Stomach smooth muscle (tissue), 2 donors: ENCODE data around the gene RAPGEF2.

Experiments
- H3K27ac ChIP-seq: one replicate; pipeline ENCODE4 v1.7.0; 2013; ENCODE audit warnings: mild to moderate bottlenecking, low read length, inconsistent platforms
- H3K27me3 ChIP-seq, 2 donors: one replicate each; pipeline ENCODE4 v1.7.0; 2013; ENCODE audit warnings: low read length in 2 of 2; ENCODE audit not compliant: insufficient read depth in 2 of 2, control insufficient read depth in 1 of 2
- H3K36me3 ChIP-seq, 2 donors: one replicate each; pipeline ENCODE4 v1.7.0; 2013; ENCODE audit warnings: low read length in 2 of 2; ENCODE audit not compliant: control insufficient read depth in 2 of 2, insufficient read depth in 2 of 2
- H3K4me1 ChIP-seq: one replicate; pipeline ENCODE4 v1.7.0; 2013; ENCODE audit warnings: low read length; ENCODE audit not compliant: control insufficient read depth, insufficient read depth
- H3K4me3 ChIP-seq, 2 donors: one replicate each; pipeline ENCODE4 v1.7.0; 2013; ENCODE audit warnings: low read length in 2 of 2
- H3K9ac ChIP-seq, 2 donors: one replicate each; pipeline ENCODE4 v1.7.0; 2013; ENCODE audit warnings: low read length in 2 of 2, mild to moderate bottlenecking in 1 of 2
- H3K9me3 ChIP-seq, 2 donors: one replicate each; pipeline ENCODE4 v1.7.0; 2013; ENCODE audit warnings: low read length in 2 of 2; ENCODE audit not compliant: control insufficient read depth in 2 of 2
- donor health status: healthy.
- donor health status: Pancreatic carcinoma.

The RAPGEF2 gene

GRCh38 chr4:159264057-159264456, 161.2 kb downstream of the RAPGEF2 start:
- no peak overlapping the region for H3K27ac ChIP-seq

DNA sequence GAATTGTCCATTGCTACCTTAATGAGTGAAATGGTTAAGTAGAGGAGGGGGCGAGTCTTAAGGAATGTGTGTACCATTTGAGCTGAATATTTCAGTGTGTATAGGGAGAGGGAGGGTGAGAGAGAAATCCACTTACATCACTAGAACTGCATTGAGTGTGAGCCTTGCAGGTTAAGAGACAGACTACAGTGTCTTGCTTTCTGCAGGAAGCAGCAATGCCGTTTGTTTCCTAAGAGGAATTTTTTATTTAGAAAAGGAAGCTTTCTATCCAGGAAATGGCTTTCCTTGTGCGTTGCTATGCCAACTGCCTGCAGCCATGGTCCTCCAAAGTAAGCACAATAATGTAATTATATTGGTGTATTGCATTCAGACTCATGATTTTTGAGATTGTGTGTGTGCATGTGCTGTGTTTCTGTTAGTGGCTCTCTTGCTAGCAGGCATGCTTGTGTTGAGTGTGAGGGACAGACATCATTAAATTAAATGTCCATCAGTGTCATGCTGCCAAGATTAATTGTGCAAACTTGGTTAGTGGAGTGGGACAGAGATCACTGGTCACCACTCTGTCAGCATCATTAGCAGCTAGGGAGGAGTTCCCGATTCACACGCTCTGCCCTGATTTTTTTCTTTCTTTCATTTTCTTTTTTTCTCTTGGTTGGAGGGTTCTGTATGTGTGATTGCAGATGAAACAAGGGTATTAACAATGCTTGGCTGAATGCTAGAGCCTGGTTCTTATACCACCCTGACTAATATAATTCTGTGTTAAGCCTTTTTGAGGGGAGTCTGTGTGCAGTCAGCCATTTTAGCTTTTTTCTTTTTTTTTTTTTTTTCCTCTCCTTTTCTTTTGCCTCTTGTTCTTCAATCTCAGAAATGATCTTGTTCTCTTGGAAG, 164.3 kb downstream of the RAPGEF2 start:
- no peaks in the 10 kb centered on the region for H3K36me3 ChIP-seq
- peak overlapping the region in 1 of 2 donors; percentile 7 for H3K9ac ChIP-seq
- H3K4me3 ChIP-seq, result peak overlapping the region; percentile 38 to 40
- no peaks in the 10 kb centered on the region for H3K9me3 ChIP-seq
- no peak overlapping the region for H3K27ac ChIP-seq
- peaks cover 7% of the 10 kb centered on the region for H3K4me1 ChIP-seq
- H3K27me3 ChIP-seq, result no peaks in the 10 kb centered on the region

More at GRCh38 chr4:159264057-159264456, 161.2 kb downstream of the RAPGEF2 start:
- H3K4me1 ChIP-seq, result peaks cover 7% of the 10 kb centered on the region
- H3K36me3 ChIP-seq, result no peaks in the 10 kb centered on the region
- no peaks in the 10 kb centered on the region for H3K9me3 ChIP-seq
- no peak overlapping the region for H3K9ac ChIP-seq
- no peaks in the 10 kb centered on the region for H3K27me3 ChIP-seq
- H3K4me3 ChIP-seq, result no peak overlapping the region

GRCh38 chr4:159267869-159268285, 165.0 kb downstream of the RAPGEF2 start:
- no peaks in the 10 kb centered on the region for H3K27me3 ChIP-seq
- no peaks in the 10 kb centered on the region for H3K36me3 ChIP-seq
- no peak overlapping the region for H3K27ac ChIP-seq
- H3K4me3 ChIP-seq, result peak overlapping the region in 1 of 2 donors; percentile 40
- H3K4me1 ChIP-seq, result peaks cover 7% of the 10 kb centered on the region
- no peak overlapping the region for H3K9ac ChIP-seq
- no peaks in the 10 kb centered on the region for H3K9me3 ChIP-seq

- no peaks in the 10 kb centered on the region for H3K9me3 ChIP-seq
- no peak overlapping the region for H3K9ac ChIP-seq
- no peaks in the 10 kb centered on the region for H3K27me3 ChIP-seq
- H3K4me3 ChIP-seq, result no peak overlapping the region
- no peak overlapping the region for H3K27ac ChIP-seq
- H3K36me3 ChIP-seq, result no peaks in the 10 kb centered on the region
- peaks cover 7% of the 10 kb centered on the region for H3K4me1 ChIP-seq
Measured at GRCh38 chr4:159268607-159269006, 165.7 kb downstream of the RAPGEF2 start.

DNA sequence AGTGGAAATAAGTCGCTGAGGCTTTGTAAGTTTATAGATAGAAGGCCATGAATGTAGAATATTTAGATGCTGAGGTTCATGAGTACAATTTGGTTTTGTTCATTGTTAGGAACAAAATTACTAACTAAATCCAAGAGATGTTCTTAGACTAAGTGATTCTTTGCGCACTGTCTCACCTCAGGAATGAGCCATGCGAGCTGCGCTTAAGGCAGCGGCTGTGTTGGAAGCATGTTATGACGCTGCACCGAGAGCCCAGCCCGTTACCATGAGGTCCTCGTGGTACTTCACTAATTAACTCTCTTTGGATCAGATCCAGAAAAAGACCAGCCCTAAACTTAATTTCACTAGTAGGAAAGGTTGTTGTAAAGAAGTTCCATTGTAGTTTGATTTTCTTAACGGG, 166.2 kb downstream of the RAPGEF2 start:
- Histone ChIP-seq H3K9me3 (no peaks in the 10 kb centered on the region), H3K27ac (no peak overlapping the region), H3K9ac (no peak overlapping the region), H3K4me1 (peaks cover 7% of the 10 kb centered on the region), H3K36me3 (no peaks in the 10 kb centered on the region), H3K27me3 (no peaks in the 10 kb centered on the region), H3K4me3 (no peak overlapping the region)

DNA sequence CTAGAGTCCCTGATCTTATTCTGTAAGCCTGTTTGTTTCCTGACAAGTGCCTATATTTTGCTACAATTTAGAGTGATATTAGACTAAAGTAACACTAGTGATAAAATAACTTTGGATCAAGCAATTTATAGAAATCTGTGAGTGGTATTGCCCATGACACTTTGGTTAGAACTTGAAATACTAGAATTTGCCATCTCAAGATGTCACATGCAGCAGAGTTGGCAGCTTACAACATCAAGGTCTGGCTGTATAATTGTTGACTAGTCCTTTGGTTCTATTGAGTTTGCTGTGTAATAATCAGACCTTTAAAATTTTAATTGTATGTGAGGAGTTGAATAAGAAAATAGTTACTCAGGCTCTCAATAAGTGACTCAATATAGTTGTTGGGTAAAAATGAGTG, 167.1 kb downstream of the RAPGEF2 start:
- peaks cover 7% of the 10 kb centered on the region for H3K4me1 ChIP-seq
- no peak overlapping the region for H3K27ac ChIP-seq
- no peak overlapping the region for H3K9ac ChIP-seq

GRCh38 chr4:159271856-159272255, 169.0 kb downstream of the RAPGEF2 start:
- no peaks in the 10 kb centered on the region for H3K9me3 ChIP-seq
- H3K27ac ChIP-seq, result no peak overlapping the region
- no peak overlapping the region for H3K9ac ChIP-seq
- H3K27me3 ChIP-seq, result no peaks in the 10 kb centered on the region
- no peak overlapping the region for H3K4me3 ChIP-seq
- peaks cover 6% of the 10 kb centered on the region for H3K4me1 ChIP-seq
- no peaks in the 10 kb centered on the region for H3K36me3 ChIP-seq

More for the DNA sequence above, 167.1 kb downstream of the RAPGEF2 start:
- no peaks in the 10 kb centered on the region for H3K27me3 ChIP-seq
- H3K36me3 ChIP-seq, result no peaks in the 10 kb centered on the region
- no peaks in the 10 kb centered on the region for H3K9me3 ChIP-seq
- H3K4me3 ChIP-seq, result no peak overlapping the region

DNA sequence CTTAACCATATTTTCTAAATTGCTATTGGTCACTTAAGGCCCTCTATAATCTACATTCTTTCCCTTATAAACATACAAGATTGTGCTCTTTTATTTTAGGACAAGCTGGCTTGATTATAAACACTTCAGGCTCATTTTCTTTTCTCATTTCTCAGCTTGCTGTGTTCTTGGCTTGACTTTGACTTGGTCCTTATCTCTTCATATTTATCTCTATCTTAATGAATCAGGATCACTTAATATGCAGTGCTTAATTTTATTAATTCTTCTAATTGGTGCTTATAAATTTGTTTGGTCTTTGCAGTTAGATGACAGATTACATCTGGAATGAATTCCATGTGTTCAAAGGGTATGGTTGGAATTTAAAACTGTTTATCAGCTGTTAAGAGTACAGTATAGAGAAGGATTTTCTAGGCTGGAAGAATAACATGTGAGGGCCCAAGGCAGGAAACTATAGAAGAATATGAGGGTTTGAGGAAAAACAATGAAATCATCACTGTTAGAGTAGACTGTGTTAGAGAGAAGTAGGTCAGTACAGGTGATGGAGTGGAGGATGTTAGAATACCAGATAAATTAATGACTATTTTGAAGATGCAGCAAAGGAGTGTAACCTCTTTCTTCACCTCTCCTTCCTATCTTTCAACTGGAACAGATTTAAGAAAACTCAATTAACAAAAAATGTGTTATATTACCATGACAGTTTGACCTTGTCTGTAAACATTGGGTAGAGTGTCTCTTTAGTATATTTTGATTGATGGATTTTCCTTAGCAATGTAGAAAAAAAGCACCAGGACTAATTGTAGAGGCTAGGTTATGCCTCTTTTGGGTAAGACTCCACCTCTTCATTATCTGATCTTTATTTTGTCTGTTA, 169.6 kb downstream of the RAPGEF2 start:
- Histone ChIP-seq H3K9ac (no peak overlapping the region), H3K9me3 (no peaks in the 10 kb centered on the region), H3K36me3 (no peaks in the 10 kb centered on the region), H3K4me1 (no peaks in the 10 kb centered on the region), H3K4me3 (no peak overlapping the region), H3K27ac (no peak overlapping the region), H3K27me3 (no peaks in the 10 kb centered on the region)

GRCh38 chr4:159273141-159273438, 170.2 kb downstream of the RAPGEF2 start:
- no peak overlapping the region for H3K9ac ChIP-seq
- no peak overlapping the region for H3K4me3 ChIP-seq
- no peaks in the 10 kb centered on the region for H3K27me3 ChIP-seq
- no peaks in the 10 kb centered on the region for H3K4me1 ChIP-seq
- no peak overlapping the region for H3K27ac ChIP-seq
- no peaks in the 10 kb centered on the region for H3K36me3 ChIP-seq
- H3K9me3 ChIP-seq, result no peaks in the 10 kb centered on the region

GRCh38 chr4:159273841-159274240, 171.0 kb downstream of the RAPGEF2 start:
- Histone ChIP-seq H3K9ac (no peak overlapping the region), H3K27me3 (no peaks in the 10 kb centered on the region), H3K36me3 (no peaks in the 10 kb centered on the region), H3K27ac (no peak overlapping the region), H3K9me3 (no peaks in the 10 kb centered on the region), H3K4me3 (no peak overlapping the region), H3K4me1 (no peaks in the 10 kb centered on the region)
